Activated naive CD4-positive, alpha-beta T cell (primary cell): Measurements from ENCODE around the gene NPAS1.

ENCODE experiments used
- DNase-seq, 4 experiments: peaks; one replicate each; lab custom pipeline; 2025; lab: John Stamatoyannopoulos, UW

Gene NPAS1, protein sequence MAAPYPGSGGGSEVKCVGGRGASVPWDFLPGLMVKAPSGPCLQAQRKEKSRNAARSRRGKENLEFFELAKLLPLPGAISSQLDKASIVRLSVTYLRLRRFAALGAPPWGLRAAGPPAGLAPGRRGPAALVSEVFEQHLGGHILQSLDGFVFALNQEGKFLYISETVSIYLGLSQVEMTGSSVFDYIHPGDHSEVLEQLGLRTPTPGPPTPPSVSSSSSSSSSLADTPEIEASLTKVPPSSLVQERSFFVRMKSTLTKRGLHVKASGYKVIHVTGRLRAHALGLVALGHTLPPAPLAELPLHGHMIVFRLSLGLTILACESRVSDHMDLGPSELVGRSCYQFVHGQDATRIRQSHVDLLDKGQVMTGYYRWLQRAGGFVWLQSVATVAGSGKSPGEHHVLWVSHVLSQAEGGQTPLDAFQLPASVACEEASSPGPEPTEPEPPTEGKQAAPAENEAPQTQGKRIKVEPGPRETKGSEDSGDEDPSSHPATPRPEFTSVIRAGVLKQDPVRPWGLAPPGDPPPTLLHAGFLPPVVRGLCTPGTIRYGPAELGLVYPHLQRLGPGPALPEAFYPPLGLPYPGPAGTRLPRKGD

DNA sequence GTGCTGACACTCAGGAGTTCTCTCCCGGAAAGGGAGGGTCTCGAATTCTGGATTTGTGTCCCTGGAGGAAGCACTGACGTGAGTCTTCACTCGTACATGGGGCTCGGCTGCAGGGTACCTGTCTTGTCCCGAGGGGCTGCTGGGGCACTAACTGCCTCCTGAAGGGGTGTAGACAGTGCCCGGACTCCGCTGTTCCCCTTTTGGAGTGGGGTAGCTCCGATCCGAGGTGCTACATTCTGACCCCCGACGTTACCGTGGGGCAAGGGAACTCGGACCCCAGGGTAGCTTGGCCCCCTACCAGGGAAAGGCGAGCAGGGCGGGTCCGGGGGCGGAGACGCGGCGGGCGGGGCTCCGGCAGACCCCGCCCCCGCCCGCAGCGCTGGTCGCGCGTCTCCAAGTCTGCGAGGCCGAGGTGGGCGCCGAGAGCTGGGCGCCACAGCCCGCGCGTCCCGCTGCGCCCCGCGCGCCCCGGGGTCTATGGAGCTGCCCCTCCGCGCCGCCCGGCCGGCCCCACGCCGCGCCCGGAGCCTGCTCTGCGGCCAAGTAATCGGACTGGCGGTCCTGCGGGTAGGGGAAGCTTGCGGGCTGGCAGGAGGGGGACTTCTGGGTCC, at the start of gene NPAS1:
Gene NPAS1 (plus strand): TSS at position 407 of the 611 bp plus-strand sequence. CDS start 1,211 bp downstream, outside the sequence.
- DNase-seq = no peak

DNA sequence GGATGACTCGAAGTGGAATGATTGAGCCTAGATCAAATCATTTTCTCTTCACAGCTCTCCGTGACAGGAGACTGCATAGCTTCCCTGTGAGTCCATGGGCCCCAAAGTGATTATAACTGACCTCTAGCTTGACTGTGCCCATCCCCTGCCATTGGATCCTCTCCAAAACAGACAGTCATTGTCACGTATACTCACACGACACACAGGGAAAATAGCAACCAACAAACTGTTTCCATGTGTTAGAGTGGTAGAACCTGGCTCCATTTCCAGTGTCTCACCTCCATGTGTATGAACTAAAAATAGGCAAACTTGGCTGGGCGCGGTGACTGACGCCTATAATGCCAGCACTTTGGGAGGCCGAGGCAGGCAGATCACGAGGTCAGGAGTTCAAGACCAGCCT, 48.8 kb upstream of the NPAS1 start:
- DNase-seq = no peak

DNA sequence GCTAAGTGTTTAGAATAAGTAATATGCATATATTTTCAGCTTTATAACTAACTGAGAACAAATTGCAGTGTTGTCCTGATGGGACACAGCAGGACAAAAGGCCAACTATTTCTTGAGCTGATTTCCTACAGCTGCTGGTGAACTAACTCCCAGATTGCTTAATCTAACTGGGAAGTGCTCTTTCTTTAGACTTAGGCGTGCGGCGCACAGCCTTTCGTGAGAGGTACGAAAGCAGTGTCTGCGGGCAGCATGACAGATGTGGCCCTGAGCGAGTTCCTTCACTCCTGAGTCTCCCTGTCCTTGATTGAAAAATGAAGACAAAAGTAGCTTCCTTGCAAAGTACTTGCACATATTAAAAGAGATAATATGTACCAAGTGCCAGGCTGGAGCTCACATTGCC, 47.3 kb upstream of the NPAS1 start:
- DNase-seq = no peak

DNA sequence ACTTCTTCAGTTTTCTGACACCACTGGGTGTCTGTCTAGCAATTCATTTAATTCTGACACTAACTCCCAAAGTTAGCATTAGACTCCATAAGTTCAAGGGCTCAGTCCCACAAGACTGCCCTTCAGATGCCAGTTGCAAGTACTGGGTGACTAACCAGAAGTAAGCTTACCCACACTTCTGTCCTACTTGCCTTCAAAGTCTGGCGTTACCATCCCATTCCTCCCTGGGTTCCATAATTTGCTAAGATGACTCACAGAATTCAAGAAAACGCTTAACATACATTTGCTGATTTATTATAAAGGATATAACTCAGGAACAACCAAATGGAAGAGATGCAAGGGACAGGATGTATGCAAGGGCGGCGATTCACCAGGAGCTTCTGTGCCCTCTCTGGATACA, 45.5 kb upstream of the NPAS1 start:
- DNase-seq = no peak

DNA sequence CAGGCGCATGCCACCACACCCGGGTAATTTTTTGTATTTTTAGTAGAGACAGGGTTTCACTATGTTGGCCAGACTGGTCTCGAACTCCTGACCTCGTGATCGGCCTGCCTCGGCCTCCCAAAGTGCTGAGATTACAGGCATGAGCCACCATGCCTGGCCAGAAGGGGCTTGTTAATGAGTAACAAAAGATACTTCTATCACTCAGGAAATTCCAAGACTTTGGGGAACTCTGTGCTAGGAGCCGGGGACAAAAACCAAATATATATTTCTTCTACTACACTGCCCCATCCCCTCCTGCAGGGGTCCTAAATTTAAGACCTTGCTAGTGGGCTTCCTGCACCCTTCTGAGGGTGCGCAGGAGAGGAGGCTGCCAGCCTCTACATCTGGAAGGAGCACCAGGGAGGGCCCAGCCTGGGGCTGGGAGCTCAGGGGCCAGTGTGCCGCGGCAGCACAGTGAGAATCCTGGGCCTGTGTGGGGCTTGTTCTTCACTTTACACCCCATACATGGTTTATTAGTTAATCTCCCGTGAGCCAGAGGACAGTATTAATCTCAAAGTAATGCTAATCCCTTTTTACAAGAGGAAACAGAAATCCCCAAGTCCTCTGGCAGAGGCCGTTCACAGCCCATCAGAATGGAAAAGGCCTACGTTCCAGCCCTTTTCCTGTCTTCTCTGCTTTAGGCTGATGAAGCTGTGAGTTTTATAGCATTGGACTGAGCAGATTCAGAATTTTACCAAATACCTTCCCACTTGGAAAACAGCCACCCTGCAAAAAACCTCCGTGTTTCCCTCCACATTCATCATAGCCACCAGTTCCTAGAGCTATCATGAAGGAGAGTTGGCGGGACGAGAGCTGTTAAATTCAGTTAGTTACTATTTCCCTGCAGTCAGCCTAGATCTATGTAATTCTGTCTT, 44.4 kb upstream of the NPAS1 start:
- no peak for DNase-seq

DNA sequence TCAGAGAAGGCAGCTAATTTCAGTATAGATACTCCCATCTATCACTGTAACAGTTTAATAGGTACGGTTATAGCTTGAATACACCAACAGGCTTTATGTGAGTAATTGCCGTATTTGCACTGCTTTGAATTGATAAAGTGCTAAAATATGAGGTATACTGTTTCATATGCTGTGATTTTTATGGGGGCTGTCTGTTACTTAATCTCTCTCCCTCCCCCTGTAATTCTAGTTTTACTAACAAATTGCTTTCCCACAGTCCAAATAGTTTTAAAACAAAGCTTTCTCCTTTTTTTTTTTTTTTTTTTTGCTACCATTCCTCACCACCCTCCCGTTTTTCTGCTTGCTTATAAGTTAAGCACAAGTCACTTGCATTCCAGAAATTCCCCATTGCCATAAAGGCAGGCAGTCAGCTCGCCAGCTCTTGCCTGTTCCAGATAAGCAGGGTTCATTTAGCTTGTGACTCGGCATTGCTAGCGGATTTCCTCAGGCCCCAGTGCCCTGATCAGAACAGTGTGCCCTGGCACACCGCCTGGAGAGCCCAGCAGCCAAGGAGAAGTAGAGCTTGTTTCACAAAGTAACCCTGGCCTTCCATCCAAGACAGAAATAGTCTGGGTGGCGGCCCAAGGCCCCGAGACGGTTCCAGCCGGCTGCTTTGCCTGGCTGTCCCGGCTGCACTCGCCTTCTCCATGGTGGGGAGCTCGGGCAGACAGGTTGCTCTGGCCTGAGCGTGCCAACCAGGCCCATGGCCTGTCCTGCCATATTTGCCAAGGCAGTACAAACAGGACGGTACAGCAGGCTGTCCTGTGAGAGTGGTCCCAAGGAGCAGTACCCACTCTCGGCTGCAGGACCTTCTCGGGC, 43.5 kb upstream of the NPAS1 start:
- no peak for DNase-seq

DNA sequence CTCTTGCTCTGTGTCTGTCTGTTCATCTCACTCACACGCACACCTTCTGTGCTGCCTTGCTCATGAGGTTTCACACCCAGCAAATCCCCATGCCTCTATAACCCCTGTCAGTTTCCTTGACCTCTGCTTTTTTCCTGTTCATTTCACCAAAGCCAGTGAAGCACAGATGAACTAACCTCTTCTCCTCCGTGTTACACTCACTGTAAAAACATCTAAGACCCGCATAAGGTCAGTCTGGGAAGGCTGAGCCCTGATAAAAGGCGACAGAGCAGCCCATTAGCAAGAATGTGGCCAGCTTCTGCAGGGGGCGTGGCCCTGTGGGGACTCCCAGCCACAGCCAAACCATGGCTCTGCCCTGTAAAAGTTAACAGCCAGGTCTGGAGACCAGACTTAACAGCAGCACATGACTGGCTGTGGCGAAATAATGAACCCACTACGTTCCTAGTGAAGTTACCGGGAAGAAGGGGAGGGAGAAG, 42.8 kb upstream of the NPAS1 start:
- DNase-seq = no peak

DNA sequence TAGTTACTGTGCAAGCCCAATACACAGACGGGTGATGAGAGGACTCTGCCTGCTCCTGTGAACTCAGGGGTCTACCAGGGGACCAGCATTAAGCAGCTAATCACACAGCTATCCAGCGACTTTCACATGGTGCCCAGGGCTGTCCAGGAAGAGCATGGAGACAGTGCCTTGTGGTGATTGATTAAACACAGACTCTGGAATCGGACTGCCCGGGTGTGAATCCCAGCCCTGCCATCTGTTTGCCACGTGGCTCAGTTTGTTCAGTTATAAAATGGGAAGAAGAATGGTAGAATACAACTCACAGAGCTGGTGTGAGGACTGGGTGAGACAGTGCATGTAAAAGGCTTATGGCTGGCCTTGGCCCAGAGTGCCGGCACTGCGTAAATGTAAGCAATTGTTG, 42.1 kb upstream of the NPAS1 start:
- DNase-seq = no peak

DNA sequence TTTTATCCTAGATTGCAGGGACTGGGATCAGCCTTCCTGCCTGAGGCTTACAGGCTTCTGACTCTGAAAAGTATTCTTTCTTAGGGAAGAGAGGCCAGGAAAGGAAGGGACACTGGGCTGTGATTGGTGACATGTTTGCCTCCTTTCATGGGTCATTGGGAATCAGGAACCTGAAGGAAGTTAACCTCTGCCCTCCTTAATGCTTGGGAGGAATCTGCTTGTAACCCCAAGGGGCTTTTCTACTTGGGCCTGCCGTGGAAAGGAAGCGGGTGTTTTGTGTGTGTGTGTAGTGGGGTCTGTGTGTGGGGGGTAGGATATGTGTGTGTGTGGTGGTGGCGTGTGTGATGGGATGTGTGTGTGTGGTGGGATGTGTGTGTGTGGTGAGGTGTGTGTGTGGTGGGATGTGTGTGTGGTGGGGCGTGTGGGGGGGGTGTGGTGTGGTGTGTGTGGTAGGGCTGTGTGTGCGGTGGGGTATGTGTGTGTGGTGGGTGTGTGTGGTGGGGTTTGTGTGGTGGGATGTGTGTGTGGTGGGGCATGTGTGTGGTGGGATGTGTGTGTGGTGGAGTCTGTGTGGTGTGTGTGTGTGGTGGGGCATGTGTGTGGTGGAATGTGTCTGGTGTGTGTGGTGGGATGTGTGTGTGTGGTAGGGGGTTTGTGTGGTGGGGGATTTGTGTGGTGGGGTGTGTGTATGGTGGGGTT, 41.3 kb upstream of the NPAS1 start:
- no peak for DNase-seq

DNA sequence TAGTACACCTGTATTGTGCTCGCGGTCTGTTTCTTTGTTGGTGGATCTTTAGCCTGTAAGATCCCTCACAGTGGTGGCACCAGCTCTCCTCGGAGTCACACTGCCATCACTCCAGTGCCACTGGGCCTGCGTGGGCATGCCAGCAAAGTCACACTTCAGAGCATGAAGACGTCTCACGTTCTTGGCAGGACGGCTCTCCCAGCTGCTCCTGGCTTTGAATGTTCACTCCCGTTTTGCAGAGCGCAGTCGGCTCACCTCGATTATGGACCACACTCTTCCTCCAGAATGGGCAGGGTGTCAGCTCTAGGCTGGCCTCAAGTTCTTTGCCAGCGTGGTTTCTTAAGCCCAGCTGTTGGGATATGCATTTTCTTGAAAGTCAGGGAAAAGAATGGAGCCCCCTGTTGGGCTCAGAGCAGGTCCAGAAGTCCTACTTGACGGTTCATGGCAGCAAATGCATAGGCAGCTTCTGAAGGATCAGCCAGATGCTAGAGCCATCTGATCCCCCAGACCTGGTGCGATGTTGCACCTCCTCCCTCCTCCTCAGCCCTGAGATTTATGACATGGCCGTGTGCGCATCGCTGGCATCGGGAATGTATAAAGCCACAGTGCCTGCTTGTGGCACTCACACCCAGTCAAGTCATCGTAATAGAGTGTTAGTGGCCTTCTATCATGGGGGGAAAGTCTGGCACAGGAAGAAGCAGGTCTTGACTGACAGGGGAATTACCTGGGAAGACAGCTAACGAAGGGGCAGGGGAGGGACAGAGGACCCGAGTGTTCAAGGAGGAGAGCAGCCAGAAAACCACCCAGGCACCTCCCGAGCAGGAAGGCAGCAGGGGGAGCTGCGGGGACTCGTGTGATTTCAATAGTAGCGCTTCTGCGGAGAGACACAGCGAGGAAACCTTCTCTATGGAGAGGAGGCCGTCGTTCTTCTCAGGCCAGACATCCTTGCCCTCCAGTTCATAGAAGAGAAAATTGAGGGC, 40.2 kb upstream of the NPAS1 start:
- DNase-seq = no peak

DNA sequence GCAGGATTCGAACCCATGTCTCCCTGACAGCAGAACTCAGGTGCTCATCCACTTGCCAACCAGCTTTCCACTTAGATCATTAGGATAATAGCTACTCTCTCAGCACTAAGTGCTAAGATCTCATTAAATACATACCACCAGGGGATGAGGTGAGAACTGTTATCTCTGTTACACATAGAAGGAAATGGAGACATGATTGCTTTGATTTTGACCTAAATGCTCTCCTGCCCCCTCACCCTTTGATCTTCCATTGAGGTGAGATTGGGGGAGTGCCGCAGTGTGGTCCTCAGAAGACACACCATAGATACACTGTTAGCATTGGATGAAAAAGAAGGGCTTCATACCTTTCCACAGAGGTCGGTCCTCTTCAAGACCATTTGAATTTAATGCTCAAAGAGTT, 38.9 kb upstream of the NPAS1 start:
- DNase-seq = no peak

DNA sequence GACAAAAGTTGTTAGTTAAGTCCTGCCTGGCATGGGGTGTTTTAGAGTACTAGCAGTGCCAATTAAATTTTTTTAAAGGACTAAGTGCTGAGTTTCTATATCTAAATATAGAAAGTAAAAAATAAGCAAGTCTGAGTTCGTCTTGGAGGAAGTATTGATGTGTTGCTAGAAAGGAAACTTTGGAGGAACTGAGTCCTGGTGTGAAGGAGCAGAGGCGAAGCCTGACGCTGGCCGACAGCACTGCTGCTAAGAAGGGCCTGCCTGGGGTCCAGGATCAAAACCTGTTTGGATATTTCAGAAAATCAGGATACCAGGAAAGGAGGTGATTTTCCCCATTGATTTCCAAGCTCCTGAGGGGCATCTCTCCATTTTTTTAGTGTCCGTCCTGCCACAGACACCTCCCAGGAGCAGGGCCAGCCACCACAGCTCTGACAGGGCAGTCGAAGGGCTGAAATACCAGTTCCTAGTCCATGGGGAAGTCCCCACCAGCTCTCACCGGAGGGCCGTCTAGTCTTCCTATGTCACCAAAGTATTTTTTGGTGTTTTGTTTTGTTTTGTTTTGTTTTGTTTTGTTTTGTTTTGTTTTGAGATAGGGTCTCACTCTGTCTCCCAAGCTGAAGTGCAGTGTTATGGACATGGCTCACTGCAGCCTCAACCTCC, 38.2 kb upstream of the NPAS1 start:
- no peak for DNase-seq

DNA sequence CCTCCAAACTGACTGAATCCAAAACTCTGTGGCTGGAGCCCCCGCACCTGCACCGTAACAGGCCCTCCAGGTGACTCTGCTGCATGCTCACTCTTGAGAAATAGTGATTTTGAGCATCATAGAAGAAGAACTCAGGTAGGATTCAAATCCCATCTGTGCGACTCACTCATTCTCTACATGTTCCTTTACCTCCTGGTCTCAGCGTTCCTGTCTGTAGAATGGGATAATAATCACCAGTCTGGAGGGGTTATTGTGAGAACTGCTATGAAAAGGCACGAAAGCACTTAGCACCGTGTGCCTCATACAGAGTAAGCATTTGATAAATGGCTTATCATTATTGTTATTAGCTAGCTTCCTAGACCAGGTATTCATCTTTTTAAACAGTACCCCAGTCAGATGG, 36.5 kb upstream of the NPAS1 start:
- DNase-seq = no peak

DNA sequence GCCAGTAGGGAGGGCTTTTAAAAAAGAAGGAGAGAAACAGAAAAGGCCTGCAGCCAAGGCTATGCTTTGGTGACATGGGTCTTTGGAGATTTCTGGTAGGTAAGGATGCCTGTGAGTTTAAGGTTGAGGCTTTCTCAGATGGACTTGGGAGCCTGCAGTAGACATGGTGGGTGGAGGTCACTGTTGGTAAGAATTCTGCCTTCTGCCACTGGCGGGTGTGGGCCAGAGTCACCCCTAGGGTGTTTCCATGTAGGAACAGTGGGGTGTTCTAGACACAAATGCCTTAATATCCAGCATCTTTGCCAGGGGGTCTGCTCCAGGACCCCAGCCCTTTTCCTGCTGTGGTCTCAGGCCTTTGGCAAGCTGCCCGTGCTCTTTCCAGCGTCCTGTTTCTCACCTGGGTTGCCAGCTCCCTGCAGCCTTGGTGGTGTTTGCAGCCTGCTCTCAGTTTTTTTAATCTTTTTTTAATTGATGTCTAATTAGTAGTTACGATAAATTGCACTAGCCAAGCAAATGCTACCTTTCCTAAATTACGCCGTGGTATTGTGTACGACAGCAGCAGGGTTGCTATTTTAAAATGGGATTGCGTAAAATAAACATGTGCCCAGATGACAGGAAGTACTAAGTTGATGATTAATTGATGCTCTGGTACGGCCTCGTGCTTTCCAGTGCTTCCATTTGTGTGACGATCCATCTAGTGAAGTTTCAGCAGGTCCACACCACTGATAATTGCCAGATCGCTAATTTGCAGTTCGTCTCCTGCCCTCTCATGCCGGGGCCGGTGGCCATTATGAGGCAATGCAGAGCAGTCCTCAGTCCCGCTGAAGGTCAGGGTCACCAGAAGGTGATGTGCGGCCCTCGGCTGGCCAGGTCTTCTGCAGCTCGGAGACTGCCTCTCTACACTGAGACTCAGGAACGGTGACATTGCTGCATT, 35.3 kb upstream of the NPAS1 start:
- DNase-seq = no peak

DNA sequence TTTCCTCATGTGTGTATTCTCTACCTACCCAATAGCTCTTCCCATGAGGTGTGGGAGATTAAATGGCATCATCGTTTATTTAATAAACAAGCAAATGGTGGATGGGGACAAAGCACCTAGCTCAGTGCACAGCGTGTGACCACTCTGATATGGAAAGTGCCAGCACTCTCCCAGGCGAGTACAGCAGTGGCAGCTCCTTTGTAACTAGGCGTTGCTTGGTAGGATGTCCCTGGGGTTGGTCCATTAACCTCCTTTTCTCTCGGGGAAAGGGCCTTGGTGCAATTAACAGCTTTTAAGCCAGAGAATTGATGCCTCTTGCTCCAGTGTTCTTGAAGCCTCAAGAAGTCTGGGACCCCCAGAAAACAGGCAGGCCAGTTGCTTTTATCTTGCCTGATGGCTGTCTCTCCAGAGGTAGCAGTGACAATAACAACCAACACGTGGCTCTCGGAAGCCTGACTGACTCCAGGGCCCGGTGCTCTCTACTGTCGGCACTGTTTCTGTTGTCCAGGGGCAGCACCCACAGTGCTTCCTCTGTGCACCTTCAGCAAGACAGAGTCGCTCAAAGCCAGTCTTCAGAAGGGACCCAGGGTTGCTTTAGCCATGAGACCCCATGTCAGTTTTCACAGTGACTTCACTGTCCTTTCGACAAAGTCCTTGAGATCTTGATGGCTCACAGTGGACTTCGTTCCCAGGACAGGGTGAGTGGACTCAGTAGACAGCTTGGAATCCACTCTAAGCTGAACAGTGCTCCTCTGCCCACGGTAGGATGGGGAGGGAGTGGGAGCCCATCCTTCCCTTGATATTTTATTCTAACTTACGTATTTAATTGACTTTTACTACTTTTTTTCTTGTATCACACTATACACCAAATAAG, 33.9 kb upstream of the NPAS1 start:
- no peak for DNase-seq

DNA sequence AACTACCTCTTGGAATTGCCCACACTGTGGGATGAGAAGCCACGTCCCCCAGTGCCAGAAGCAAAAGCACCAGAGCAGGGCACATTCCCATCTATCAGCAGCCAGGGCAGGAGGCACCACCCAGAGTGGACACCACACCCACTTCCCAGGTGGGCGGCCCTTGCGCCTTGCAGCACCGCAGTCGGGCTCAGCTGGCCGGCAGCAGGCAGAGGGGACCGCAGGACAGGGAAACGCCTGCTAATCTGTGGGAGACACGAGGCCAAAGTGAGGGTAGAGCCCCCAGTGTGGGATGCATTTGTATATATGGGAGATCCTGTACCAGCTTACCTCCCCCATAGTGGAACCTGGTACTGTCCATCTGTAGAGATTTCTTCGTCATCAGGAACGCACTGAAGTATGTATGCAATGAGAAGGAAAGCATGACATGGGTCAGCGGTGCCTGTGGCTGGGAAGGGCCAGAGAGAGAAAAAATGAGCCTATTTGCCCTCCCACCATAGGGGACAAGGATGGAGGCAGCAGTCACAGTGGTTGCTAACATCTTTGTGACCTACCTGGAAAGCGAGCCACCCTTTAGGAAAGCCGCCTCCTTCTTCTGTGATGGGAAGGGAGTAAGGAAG, 30.9 kb upstream of the NPAS1 start:
- DNase-seq = no peak
